Fibroblast of lung (primary cell): ENCODE data around the gene THRA.

Experiments used
- EZH2 ChIP-seq: IDR thresholded peaks from 2 replicates; pipeline ENCODE4 v1.5.1; 2012; ENCODE audit warnings: low read length, control low read depth, mild to moderate bottlenecking; ENCODE audit errors: missing control alignments
- TF ChIP-seq, protein P1 (sequence below), 2 donors: IDR thresholded peaks in 1 of 2; conservative IDR thresholded peaks in 1 of 2; 1 replicate in 1 of 2; 2 replicates in 1 of 2; pipeline ENCODE4 v1.5.1; 2011 to 2012; ENCODE audit warnings: low read length in 2 of 2, control low read depth in 1 of 2, inconsistent platforms in 1 of 2, low read depth in 1 of 2, mild to moderate bottlenecking in 1 of 2

- no peak for TF ChIP-seq EZH2
- TF ChIP-seq, protein P1, sequence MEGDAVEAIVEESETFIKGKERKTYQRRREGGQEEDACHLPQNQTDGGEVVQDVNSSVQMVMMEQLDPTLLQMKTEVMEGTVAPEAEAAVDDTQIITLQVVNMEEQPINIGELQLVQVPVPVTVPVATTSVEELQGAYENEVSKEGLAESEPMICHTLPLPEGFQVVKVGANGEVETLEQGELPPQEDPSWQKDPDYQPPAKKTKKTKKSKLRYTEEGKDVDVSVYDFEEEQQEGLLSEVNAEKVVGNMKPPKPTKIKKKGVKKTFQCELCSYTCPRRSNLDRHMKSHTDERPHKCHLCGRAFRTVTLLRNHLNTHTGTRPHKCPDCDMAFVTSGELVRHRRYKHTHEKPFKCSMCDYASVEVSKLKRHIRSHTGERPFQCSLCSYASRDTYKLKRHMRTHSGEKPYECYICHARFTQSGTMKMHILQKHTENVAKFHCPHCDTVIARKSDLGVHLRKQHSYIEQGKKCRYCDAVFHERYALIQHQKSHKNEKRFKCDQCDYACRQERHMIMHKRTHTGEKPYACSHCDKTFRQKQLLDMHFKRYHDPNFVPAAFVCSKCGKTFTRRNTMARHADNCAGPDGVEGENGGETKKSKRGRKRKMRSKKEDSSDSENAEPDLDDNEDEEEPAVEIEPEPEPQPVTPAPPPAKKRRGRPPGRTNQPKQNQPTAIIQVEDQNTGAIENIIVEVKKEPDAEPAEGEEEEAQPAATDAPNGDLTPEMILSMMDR (conservative IDR thresholded peaks at IDR 0.05 in 1 of 2, IDR thresholded peaks at IDR 0.05 in 1 of 2; ENCODE audit: low read depth in 1 of 2, low read length in 2 of 2) = no peak
These were observed 4.9 kb downstream of the THRA start for GRCh38 chr17:40067710-40068109.
